Neural progenitor cell (in vitro differentiated cells): ENCODE data around the gene DNM2.

Source experiments
- CTCF ChIP-seq: fragments of 200-600 bp; sonication (generic); IDR thresholded peaks from 2 replicates; pipeline ENCODE4 v1.5.1; 2017; ENCODE audit warnings: antibody characterized with exemption, mild to moderate bottlenecking
- EZH2 ChIP-seq: fragments of 200-600 bp; sonication (generic); IDR thresholded peaks from 2 replicates; pipeline ENCODE4 v1.6.1; 2017; ENCODE audit warnings: antibody characterized with exemption, mild to moderate bottlenecking, moderate library complexity
- EZH2phosphoT487 ChIP-seq: fragments of 200-600 bp; sonication (generic); IDR thresholded peaks from 2 replicates; pipeline ENCODE4 v1.6.1; 2017; ENCODE audit warnings: antibody characterized with exemption

GRCh38 chr19:10744253-10744798 lies 26.4 kb downstream of the DNM2 start:
- TF ChIP-seq EZH2 (no peak), CTCF (no peak), EZH2phosphoT487 (no peak)
